COLO668 (cell line): ENCODE data around the gene ZNF236.
A peak's percentile ranks its signal among the peaks of the same experiment; 100 is the strongest.

Source experiments
- DNase-seq: peaks from one replicate; lab custom pipeline; 2025; ENCODE audit not compliant: unreplicated experiment; lab: John Stamatoyannopoulos, UW

Gene ZNF236

GRCh38 chr18:76967721-76968472 lies 145.5 kb downstream of the ZNF236 start:
- DNase-seq = no peak

DNA sequence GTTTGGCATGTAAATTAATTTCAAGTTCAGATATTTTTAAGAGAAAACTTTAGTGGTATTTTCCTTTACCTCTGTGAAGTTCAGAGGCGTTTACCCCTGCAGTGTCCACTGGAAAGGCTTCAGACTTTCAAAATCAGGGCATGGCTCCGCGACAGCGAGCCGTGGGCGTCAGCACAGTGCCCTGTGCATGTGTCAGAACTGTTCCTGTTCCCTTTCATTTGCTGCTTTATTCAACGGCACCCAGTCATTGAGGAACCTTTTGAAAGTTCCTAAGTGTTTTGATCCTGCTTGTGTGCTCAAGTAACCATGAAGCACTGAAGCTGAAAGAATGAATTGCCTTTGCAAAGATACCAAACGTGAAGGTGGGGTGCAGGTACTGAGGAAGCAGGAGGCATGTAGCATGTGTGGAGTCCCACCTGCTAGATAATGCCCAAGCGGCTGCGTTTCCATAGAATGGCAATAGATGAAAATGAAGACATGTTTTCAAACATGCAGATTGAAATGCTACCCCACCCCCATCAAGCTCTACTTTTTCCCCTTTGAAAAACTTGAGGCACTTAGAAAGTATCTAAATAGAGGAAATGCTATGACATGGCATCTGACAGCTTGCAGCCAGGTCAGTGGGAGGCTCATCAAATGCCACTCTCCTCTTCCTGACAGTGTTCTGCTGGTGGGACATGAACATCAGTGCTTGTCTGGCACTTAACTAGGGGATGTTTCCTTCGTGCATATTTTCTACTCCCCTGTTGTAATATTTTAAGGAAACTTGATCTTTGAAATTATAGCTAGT lies 148.6 kb downstream of the ZNF236 start:
- no peak for DNase-seq

DNA sequence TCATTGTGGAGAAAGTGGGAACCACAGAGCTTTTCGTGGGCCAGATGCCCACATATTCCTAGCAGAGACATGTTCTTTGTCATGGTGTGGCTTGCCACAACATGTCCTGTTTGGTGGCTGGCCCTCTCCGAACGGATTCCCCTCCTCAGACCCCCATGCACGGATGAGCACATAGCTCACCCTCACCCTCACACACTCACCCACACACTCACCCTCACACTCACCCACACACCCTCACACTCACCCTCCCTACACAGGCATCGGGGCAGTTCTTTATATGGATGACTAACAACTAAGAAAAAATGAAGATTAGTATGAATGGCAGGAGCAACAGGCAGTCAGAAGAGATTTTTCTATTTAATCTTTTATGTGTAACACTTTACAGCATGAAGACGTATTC lies 149.9 kb downstream of the ZNF236 start:
- DNase-seq = no peak

GRCh38 chr18:76972846-76973519 lies 150.6 kb downstream of the ZNF236 start:
- no peak for DNase-seq

DNA sequence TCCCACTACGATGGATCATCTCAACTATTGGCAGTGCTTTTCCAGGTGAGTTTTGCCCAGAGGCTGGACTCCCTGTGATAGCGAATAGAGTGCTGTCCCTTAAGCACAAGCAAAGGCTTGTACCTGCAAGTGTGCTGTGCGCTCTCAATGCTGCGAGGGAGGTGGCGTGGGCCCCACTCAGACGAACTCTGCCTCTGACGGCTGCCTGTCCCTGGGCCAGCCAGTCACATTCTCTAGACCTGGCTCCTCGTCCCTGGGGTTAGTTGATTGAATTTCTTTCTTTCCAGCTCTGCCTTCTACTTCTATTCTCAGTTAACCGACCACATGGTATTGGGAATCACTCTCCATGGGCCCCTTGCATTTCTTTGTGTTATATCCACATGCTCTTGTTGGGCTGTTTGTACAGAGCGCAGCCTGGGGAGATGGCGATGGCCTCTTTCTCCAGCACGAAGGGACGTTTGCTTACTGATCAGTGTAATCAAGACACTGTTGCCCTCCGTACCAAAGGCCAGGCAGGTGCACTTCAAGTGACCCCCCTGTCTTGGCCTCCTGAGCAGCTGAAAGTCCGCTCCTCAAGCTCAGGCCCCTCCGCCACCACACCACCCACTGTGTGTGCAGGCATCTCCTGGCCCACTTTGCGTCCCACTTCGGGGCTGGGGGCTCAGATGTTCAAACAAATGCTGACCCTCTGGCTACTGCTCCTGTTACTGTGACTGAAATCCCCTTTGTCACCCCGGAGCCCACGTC lies 151.3 kb downstream of the ZNF236 start:
- no peak for DNase-seq

GRCh38 chr18:76974386-76974785 lies 152.0 kb downstream of the ZNF236 start:
- DNase-seq = no peak

DNA sequence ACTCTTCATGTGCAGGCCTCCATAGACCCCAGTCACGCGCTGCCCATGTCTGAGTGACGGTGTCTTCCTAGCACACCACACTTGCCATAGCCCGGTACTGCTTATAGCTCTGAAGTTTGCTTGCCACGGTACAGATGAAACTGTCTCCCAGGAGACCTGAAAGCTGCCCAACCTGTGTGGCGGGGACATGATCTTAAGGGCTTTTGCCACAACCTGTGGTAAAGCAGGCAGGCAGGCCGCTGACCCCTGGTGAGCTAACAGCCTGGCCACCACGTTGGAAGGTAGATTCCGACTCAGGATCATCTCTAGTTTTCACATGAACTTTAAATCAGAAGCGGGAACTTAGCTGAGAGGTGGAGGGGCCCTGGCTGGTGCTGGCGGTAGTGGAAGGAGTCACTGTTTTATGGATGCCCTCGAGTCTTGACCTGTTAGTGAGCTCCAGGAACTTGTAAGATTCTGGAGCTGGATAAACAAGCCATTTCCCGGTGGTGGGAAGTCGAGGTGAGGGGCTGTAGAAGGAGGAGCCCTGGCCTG lies 153.3 kb downstream of the ZNF236 start:
- no peak for DNase-seq

DNA sequence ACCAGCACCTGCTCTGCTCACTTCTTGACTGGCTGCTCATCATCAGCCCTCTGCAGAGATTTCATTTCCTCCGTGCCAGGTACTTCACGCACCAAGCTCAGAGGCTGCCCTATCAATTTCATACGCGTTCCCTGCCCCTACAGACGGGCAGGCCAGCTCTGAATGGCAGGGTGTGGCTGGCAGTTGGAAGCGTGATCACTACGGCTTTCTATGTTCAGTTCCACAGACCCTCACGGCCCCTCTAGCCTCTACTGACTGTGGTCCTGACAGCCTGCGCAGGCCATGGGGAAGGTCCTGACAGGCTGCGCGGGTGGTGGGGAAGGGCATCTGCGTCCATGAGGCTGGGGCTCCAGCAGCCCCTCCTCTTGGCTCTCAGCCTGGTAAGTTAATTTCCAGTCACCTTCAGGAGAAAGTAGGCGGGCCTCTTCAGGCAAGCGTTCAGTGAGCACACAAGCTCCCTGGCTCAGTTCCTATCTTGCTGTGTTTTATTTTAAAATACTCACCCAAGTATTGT lies 154.8 kb downstream of the ZNF236 start:
- DNase-seq = no peak

DNA sequence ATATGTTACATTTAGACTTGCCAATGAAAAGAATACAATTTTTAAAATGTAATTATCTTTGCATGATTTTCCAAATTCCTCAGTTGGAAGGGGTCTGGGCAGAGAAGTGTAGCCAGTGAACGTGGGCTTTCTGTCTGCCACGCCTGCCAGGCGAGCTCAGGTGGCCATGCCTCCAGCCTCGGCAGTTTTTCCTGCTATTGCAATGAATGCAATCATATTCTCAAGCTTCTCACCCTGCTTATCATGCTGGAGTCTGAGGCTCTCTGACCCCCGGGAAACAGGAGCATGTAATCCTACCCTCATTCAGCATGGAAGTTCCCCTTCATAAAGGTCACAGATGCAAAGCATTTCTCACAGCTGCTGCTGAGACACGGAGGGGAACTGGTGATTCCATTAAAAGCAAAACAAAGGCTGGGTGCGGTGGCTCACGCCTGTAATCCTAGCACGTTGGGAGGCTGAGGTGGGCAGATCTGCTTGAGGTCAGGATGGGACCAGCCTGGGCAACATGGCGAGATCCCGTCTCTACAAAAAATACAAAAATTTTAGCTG lies 155.4 kb downstream of the ZNF236 start:
- DNase-seq = no peak

DNA sequence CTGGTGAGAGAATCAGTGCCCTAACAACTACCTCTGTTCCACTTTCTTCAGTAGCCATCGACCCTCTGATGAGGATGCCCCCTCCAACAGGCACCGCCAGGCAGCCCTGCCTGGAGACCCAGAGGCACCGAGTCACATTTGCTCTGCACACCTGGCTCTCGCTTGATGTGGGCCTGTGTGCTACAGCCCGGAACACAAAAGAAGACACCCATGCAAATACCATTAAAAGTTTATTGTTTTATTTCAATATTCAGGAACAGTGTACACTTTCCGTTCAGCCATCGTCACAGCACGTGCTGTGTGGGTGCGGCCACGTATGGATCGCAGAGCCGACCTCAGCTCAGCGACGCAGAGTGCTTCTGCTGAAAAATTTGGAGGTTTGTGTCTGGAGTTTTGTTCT lies 156.3 kb downstream of the ZNF236 start:
- DNase-seq = no peak

GRCh38 chr18:76979111-76979751 lies 156.9 kb downstream of the ZNF236 start:
- DNase-seq = no peak

- no peak for DNase-seq
These were observed 157.5 kb downstream of the ZNF236 start for GRCh38 chr18:76979906-76980305.

DNA sequence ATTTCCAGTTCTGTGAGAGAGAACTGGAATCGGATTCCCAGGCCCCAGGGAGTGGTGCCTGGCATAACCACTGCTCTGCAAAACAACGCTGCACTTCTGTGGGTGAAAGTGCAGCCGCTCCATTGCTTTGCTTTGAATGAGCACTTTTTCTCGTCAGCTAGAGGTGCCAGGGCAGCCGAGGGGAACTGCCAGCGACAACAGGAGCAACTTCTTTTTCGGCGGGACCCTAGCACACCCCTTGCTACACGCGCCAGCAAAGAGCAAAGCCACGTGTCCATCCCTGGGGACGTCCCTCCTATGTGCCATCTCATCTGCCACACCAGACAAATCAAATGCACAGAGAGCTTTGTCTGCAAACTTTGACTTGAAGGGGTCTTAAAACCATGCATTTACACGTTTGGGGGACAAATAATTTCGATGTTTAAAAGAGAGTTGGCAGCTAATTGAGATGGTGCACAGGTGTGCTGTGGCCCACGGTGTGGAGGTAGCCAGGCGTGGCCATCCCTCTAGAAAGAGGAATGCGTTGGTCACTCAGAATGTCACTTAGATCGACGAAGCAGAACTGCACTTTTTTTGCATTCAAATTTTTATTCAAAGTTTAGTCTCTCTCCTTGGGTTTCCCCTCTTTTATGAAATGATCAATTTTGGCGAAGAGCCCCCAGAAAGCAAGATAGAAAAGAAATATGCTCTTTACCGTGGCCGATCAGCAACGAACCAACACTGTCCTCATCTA lies 158.5 kb downstream of the ZNF236 start:
- DNase-seq = no peak

DNA sequence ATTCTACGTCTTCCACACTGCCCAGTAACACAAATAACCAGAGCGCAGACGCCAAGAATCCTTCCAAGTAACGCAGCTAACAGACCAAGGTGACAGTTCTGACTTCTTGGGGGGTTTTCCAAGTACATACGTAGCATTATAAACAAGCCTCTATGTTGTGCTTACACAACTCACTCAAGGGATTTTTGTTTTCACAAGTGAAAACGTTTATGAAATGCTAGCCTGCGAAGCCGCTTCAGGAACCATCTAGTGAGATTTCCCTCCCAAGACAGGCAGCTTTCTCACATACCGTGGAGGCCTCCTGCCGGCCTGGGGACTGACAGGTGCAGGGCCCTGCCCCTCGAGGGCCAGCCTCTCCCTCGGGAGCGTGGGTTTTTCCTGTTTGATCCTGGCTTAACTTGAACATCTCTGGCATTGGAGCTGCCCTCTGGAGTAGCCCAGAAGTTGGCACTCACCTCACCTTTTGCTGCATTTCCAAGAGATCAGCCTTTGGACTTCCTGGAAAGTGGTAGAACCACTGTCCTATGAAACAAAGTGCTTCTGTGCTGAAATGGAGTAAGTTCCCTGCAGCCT lies 159.1 kb downstream of the ZNF236 start:
- no peak for DNase-seq

GRCh38 chr18:76982038-76982437 lies 159.7 kb downstream of the ZNF236 start:
- DNase-seq = no peak

DNA sequence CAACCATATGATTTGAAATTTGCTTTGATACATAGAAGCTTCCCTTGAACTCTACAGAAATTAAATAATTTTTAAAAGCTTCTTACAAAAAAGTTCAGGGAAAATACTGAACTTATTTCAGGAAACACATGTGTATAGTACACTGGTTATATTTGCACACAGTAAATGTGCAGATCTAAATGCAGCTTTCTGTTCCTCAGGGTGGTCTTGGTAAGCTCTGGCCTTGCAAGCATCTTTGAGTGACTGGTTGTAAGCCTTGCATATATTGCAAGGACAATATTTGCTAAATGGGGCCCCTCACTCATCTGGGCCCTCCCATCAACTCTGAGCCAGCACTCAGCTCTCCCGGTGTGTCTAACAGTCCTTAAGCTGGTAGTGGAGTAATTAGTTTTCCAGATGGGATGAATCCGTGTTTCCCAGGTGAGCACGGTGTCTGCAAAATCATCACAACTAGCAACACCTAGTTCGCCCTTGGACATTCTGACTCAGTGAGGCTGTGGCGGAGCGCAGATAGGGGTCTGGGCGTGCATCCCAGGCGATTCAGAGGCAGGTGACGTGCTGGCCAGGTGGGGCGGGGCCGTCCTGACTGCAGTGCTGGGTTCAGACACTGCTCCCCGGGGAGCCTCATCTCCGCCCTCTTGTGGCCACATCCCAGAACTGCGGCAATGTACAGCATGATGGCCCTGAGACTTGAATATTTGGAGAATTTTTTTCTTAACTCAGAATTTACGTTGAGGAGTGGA lies 160.7 kb downstream of the ZNF236 start:
- DNase-seq = peak; percentile 90

DNA sequence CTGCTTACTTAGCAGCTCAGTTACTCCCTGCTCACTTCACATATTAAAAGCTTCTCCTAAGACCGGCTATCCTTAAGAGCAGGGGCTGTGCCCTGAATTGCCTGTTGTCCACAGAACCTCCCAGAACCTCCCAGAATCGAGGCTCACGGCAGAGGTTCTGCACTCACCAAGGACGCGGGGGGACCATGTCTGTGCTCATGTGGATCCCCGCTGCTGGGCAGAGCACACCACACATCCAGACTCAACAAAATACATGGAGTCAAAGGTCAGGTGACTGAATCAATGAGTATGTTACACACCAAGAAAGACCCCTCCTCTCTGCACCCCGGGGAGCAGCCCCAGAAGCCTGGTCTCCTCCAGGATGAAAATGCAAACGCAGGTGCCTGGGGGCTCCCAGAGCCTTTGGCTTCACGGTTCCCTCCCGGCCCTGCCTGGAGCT lies 161.3 kb downstream of the ZNF236 start:
- DNase-seq = no peak
